Measurements from ENCODE around the gene PFKFB1.

GRCh38 chrX:54933150-54933826 lies 60.7 kb downstream of the PFKFB1 start:
- no peak for TF ChIP-seq POLR2A (IDR thresholded peaks at IDR 0.05; ENCODE audit: low read length)
- TF ChIP-seq GATA1 (IDR thresholded peaks at IDR 0.05; ENCODE audit: low read depth, low read length): no peak

Measured in erythroblast (primary cell).